ENCODE measurements around the gene RAB40B.
"Not testable (repeated sequence)": the region's sequence is repeated elsewhere in the genome, so short reads cannot be mapped to it uniquely, and the experiment has no call there.

RAB40B gene, protein sequence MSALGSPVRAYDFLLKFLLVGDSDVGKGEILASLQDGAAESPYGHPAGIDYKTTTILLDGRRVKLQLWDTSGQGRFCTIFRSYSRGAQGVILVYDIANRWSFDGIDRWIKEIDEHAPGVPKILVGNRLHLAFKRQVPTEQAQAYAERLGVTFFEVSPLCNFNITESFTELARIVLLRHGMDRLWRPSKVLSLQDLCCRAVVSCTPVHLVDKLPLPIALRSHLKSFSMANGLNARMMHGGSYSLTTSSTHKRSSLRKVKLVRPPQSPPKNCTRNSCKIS

DNA sequence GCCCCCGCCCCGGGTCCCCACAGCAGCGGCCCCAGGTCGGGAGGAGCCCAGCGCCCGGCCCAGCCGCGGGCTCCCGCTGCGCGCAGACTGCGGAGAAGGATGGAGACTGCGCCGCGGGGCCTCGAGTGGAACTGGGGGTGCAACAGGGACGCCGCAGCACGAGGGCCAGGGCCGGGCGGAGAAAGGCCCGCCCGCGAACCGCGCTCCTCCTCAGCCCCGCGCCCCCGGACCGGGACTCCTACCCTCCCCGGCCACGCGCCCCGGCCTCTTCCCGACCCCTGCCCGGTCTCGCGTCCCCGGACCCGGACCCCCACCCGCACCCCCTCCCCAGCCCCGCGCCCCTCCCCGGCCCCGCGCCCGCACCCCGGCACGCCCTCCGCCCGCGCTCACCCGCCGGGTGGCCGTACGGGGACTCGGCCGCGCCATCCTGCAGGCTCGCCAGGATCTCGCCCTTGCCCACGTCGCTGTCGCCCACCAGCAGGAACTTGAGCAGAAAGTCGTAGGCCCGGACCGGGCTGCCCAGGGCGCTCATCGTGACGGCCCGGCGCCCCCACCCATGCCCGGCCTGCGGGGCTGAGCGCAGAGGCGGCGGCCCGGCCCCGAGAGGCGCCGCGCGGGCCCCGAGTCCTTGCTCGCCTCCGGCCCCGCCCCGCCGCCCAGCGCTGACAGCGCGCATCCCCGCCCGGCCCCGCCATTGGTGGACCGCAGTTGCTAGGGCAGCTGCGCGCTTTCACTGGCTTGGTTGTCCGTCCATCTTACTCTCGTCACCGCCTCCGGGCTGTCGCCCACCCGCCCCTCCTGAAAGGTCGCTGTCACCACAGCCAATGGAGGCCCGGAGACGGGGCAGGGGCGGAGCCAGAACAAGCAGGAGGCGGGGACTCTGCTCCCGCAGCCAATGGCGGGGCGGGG, at the start of gene RAB40B:
Gene RAB40B (minus strand): TSS at position 634 of the 909 bp plus-strand sequence. CDS start 102 bp downstream, at position 532.
- DNase-seq (ENCODE audit: low spot score) = peak; percentile 99

DNA sequence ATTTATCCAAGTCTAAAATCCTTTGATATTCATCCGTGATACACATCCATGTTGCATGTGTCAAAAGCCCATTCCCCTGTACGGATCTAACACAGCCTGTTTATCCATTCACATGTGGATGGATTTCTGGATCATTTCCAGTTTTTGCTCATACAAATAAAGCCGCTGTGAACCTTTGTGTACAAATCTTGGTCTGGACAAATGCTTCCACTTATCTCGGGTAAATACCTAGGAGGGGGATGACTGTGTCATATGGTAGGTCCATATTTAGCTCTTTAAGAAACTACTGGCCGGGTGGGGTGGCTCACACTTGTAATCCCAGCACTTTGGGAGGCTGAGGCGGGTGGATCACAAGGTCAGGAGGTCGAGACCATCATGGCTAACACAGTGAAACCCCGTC, 47.0 kb upstream of the RAB40B start:
- no peak for DNase-seq (ENCODE audit: low spot score)

DNA sequence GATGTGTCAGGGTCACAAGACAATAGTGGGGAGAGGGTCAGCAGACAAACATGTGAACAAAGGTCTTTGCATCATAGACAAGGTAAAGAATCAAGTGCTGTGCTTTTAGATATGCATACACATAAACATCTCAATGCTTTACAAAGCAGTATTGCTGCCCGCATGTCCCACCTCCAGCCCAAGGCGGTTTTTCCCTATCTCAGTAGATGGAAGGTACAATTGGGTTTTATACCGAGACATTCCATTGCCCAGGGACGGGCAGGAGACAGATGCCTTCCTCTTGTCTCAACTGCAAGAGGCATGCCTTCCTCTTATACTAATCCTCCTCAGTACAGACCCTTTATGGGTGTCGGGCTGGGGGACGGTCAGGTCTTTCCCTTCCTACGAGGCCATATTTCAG, 46.2 kb upstream of the RAB40B start:
- not testable (repeated sequence) for DNase-seq (ENCODE audit: low spot score)

DNA sequence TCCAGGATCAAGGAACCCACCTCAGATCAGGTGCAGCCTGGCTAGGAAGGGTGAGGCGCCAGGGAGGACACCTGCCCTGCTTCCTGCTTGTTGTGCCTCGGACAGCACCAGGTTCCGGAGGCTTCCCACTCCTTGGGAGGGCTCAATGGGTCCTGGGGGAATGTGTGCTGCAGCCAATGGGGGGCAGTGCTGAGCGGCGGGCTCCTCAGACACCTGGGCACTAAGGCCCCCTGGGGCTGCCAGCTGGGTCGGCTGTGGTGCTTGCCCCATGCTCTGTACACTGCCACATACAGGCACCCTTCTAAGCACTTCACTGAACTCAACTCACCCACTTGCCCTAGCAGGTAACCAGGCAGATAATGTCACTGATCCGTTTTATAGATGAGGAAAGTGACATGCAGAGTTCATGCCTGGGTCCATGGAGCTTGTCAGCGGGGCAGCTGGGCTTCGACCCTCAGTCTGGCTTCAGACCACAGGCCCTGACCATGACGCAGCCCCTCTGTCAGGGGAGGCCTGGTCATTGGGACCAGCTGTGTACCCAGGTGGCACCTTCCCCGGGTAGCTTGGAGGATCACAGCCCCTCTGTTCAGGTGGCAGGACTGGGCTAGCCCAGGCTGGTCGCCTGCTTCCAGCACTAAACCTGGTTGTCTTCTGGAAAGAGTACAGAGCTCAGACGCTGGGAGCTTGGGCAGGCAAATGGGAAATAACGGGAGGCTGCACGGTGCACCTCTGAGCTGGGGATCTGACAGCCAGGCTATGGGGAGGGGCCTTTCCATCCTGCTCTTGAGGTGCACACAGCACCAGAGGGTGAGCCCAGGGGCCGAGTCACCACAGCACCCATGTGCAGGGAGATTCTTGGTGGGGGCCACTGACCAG, 45.1 kb upstream of the RAB40B start:
- DNase-seq (ENCODE audit: low spot score) = no peak

DNA sequence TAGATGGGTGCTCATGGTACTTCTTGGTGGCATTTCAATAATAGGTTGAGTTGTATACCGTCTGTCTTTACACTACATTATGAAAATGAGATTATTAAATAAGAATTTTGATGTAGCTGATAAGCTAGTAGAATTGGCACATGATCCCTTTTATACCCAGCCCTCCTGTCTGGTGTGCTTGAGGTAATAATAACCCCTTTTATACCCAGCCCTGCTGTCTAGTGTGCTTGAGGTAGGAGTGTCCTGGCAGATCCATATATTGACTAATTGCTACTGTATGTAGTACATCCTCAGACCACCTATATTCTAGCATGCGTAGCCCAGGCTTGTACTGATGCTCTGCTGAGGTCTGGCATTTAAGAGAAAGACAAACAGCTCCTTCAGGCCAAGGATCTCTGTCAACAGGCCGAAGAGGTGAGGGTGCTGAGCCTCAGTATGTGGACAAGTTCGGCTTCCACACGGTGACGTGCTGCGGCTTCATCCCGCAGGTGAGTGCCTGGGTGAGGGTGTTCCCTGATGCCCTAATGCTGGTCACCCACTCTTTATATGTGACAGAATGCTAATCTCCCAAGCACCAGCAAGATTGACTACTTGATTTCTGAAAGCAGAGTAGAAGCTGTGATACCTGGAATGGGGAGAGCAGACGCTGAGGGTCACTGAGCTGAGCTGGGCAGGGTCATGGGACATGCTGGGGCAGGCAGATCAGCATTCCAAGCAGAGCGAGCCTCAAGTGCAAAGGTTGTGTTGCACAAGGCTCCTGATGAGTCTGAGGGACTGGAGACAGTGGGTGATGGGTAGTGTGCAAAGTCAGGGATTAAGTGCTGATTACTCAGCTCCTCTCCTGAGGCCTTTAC, 42.6 kb upstream of the RAB40B start:
- no peak for DNase-seq (ENCODE audit: low spot score)

DNA sequence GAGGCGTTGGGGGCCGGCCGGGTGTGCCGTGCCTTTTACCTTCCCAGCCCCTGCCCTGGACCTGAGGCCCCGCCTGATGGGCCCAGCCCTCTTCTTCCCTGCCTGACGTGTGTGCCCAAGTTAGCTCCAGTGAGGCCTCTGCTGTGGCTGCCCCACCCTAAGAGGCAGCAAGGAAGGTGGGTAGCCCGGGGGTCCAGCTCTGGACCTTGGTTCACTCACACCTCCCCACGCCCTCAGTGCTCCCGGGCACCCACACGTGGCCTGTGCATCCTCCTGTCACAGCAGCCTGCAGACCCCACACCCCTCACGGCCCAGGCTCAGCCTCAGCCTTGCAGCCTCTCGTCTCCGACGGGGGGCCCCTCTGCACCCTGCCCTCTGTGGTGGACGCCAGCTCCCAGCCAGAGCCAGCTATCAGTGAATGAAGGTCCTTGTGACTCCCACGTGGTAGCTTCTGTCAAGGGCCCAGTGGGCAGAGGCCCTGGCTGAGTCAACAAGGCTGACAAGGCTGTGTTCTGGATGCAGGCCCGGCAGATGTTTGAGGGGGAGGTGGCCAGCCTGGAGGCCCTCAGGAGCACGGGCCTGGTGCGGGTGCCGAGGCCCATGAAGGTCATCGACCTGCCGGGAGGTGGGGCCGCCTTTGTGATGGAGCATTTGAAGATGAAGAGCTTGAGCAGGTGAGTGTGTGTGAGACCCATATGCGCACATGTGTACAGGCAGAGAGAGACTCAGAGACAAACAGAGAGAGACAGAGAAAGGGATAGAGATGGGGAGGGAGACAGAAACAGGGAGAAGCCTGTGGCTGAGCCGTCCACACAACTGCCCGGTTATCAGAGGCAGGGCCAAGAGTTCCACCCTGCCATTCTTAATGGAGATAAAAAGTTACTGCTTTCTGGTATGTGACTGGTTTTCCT, 39.7 kb upstream of the RAB40B start:
- DNase-seq (ENCODE audit: low spot score) = no peak

DNA sequence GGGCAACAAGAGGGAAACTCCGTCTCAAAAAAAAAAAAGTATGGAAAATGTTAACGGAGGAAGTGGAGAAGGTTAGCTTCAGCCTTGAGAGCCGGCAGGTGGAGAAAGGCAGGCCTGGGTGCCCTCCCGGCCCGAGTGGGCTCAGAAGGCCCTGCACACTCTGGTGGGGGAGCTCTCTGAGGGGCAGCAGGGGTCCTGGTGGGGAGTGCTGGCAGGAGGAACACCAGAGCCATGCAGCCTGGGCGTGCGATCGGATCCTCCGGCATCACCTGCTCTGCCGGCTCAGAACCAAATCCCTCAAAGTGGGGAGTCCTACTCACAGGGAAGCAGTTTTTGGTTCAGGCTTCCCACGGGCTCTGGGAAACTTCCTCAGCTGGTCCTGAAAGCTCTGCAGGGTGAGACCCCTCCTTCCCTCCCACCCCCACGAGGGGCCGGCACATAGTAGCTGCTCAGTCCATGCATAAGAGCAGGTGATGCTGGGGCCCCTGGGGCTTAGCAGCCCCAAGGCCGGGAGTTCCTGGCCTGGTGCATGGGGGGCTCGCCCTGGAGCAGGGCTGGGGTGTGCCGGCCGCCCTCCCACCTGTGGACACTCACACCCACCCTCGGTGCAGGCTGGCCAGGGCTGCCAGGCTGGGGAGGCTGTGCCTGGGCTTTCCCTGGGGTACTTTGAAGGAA, 38.1 kb upstream of the RAB40B start:
- DNase-seq (ENCODE audit: low spot score) = no peak

DNA sequence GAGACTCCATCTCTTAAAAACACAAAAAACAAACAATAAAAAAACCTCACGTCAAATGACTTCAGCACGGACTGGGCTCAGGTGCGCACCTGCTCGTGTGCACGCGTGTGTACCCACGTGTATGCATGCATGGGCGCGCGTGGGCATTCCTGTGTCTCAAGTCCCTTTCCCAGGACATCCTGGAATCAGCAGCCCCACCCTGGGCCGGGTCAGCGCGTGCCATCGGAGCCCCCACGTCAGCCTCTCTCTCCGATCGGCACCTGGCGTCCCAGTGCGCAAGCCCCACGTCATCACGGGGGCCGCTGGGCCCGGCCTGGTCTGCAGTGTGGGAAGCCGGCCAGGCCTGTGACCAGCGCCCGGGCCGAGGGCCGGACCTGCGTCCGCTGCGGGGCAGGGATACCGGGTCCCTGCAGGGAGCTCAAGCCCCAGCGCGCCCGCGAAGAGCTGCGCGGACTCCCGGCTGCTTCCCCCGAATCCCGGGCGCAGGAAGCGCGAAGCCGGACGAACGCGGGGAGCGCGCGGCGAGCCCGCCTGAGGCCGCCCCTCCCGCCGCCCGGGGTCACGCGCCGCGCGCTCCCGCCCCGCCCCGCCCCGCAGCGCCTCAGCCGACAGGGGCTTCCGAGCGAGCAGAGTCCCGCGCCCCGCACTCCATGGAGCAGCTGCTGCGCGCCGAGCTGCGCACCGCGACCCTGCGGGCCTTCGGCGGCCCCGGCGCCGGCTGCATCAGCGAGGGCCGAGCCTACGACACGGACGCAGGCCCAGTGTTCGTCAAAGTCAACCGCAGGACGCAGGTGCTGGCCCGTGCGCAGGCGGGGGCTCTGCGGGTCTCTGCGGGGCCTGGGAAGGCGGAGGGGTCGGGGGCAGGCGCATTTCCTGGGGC, 36.7 kb upstream of the RAB40B start, which contains the start of gene FN3K:
Gene FN3K (plus strand): TSS at position 629 of the 880 bp plus-strand sequence. CDS start 22 bp downstream, at position 651.
- no peak for DNase-seq (ENCODE audit: low spot score)

DNA sequence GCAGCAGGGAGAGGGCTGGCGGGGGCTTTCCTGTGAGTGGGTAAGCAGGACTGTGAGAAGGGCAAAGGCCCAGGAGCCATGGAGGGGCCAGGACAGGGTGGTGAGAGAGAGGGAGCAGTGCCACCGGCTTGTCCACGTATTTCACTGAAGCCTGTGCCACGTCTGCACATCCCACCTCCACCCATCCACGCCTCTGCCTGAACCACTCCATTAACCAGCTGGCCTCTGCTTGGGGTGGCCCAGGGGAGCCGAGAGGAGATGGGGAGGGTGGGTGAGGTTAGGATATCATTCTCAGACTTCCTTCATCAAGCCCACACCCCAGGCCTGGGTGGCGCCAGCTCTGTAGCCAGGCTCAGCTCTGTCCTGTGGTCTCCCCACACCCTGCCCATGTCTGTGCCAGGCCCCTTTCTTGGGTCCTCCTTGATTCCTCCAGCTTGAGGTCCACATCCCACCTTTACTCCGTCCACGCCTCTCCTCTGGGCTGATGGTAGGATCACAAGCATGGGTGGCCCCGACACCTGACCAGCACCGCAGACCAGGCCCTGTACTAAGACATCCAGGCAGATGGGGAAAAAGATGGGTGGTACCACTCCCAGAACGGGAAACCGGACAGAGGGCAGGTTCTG, 33.7 kb upstream of the RAB40B start:
- no peak for DNase-seq (ENCODE audit: low spot score)

DNA sequence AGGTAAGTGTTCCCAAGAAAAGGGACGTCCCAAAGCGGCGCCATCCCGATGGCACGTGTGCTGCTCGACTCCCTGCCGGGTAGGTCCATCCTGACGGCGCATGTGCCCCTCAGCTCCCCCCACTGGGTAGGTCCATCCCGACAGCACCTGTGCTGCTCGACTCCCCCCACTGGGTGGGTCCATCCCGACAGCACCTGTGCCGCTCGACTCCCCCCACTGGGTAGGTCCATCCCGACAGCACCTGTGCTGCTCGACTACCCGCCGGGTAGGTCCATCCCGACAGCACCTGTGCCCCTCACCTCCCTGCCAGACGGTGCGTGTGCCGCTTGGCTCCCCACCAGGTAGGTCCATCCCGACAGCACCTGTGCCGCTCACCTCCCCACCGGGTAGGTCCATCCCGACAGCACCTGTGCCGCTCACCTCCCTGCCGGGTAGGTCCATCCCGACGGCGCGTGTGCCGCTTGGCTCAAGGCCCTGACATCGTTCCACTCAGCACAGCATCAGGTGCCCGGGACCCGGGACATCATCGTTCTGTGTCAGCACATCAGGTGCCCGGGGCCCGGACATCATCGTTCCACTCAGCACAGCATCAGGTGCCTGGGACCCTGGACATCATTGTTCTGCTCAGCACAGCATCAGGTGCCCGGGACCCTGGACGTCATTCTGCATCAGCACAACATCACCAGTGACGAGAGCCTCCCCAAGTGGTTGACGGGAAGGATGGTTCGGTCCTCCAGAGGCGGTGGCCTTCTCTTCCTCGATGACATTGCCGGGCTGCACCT, 31.2 kb upstream of the RAB40B start:
- DNase-seq (ENCODE audit: low spot score) = no peak

DNA sequence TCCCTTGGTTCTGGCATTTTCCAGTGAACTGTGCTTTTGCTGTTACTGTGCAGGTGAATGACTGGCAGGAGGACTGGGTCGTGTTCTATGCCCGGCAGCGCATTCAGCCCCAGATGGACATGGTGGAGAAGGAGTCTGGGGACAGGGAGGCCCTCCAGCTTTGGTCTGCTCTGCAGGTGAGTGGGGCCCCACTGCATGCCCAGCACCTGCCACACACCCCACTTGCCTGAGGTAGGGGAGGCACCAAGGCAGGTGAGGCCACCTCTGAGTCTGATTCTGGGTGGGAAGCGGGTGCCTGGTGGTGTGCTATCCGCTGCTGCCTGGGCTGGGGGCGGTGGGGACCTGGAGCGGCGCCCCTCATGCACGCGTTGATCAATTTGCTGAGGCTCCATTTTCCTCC, 27.9 kb upstream of the RAB40B start:
- no peak for DNase-seq (ENCODE audit: low spot score)

DNA sequence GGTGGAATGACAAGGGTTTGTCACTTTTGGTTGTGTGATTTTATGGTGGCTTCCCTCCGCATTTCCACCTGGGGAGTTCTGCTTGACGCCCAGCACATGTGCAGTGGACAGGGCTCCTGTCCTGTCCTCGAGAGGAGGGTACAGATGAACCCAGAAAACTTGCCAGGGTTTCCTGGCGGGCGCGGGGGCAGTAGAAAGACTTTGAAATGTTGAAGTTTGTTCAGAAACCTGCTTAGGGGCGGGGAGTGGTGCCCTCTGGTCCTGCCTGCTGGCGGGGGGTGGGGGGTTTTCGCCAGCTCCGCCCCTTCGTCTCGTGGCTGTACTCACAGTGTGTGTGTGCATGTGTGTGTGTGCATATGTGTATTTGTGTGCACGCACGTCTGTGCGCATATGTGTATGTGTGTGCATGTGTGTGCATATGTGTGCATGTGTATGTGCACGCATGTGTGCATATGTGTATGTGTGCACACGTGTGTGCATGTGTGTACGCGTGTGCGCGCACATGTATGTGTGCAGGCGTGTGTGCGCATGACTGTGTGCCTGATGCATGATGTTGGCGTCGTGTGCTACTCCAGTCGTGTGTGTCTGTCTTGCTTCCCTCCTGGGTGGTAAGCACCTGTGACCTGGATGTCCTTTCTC, 24.8 kb upstream of the RAB40B start:
- no peak for DNase-seq (ENCODE audit: low spot score)

DNA sequence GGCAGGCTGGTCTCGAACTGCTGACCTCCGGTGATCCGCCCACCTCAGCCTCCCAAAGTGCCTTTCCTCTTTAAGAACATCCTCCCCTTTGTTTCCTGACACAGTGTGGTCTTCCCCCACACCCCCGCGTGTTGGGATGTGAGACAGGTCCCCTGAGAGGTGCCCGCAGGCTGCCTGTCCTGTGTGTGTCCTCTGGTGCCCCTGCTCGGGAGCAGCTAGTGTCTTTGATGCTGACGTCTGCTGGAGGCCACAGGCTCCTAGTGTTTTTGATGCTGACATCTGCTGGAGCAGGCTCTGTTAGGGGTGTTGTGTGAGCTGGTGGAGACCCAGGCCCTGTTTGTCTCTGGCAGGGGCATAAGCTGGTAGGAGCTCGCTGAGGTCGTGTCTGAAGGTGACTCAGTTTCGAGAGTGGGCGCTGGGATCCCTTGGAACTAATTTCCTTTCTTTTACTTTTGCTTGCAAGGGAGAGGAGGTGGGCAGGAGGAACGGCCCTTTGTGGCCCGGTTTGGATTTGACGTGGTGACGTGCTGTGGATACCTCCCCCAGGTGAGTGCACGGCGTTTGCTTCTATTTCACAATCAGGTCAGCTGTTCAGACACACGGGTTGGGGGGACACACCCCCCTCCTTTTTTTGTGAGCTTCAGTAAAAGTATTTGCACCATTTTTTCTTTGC, 24.0 kb upstream of the RAB40B start:
- no peak for DNase-seq (ENCODE audit: low spot score)

DNA sequence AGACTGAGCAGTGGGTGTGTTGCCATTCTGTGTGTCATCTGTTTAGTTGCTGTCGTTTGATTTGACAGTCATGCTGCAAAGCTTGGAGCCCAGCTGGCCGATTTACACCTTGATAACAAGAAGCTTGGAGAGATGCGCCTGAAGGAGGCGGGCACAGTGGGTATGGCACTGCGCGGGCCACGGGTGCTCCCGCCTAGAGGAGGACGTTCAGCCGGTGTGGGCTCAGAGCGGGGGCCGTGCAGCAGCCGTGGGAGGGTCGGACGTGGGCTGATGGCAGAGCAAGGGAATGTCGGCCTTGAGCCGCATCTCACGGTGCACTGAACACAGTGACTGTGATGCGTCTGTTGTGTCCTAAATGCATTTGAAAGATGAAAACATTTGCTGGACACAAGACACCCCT, 21.7 kb upstream of the RAB40B start:
- no peak for DNase-seq (ENCODE audit: low spot score)

DNA sequence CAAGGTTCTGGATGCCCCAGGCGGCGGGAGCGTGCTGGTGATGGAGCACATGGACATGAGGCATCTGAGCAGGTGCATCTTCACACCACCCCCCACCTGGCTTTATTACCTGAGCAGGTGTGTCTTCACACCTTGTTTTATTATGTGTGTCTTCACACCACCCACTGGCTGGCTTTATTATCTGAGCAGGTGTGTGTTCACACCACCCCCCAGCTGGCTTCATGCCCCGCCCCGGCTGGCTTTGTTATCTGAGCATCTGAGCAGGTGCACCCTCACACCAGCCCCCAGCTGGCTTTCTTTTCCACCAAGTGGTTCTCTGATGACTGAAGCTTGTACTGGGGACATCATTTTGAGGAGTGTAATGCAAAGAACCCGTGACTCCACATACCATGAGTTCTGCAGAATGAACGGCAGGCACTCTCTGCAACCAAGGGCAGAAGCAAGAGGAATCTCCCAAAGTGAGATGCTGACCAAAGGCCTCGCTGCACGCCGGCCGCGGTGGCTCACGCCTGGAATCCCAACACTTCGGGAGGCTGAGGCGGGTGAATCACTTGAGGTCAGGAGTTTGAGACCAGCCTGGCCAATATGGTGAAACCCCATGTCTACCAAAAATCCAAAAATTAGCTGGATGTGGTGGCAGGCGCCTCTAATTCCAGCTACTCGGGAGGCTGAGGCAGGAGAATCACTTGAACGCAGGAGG, 20.6 kb upstream of the RAB40B start:
- DNase-seq (ENCODE audit: low spot score) = no peak

Measured in kidney capillary endothelial cell (primary cell).